Measurements from ENCODE around the gene KIF26B. TPM values are rescaled to one million over a fixed set of nuclear protein-coding genes. Genes with fewer than 3 reads are reported as not detected.

KIF26B gene
- total RNA-seq, 1 donor from 2014 or later = 0.32 TPM

DNA sequence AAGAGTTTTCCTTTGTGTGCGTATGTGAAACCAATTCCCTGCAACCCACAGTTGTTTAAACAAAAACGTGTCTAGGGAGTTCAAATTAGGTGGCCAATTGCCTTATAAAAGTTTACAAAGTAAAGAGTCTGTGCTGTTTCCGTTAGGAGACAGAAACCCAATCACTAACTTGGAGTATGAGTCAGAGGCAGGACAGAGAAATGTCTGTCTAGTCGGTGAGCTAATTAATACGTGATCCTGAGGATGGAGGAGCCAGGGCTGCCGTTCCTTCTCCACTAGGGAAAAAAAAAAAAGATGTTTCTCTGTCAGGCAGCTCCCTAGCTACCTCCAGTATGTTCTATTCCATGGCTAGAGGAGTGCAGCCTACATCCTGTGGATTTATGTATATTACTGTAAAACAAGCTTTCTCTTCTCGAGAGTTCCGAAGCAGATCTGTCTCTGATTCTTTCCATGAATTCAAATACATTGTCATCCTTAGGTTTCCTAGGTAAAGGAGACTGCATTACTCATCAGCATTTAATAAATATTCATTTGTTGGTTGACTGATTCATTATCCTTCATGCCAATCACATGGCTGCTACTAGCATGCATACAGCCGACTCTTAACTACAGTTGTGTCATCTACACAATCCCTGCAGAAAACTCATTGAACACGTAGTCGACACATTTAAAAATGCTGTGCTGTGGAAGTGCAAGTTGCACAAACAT is 430.6 kb downstream of the KIF26B start:
- no peak for DNase-seq (ENCODE audit: low spot score)

DNA sequence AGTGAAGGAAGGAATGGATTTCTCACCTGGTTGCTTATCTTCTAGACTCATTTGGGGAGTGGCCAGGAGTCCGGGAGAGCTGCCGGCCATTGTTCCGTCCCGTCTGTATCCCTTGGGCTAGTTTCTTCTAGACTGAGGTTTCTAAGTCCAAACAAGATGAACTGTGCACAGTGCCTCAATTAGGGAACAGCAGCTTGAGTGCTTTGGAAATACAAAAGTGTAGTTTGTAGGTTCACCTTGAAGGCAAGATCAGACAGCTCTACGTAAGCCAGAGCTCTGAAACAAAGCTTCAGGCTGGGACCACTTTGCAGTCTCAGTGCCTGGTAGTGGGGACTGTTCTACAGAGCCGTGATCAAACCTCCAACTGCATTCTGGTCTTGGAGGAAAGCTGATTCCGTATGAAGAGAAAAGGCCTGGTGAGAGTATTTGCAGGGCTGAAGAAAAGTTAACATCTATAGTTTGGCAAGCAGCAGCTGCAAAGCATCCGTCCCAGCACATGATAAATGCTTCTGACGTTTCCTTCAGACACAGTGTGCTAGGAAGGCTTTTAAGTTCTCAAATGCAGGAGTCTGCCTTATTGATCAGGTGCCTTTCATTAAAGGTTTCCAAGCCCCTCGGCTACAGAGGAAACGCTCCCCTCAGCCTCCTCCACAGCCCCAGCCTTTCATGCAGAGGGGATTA is 432.8 kb downstream of the KIF26B start:
- DNase-seq (ENCODE audit: low spot score) = no peak

DNA sequence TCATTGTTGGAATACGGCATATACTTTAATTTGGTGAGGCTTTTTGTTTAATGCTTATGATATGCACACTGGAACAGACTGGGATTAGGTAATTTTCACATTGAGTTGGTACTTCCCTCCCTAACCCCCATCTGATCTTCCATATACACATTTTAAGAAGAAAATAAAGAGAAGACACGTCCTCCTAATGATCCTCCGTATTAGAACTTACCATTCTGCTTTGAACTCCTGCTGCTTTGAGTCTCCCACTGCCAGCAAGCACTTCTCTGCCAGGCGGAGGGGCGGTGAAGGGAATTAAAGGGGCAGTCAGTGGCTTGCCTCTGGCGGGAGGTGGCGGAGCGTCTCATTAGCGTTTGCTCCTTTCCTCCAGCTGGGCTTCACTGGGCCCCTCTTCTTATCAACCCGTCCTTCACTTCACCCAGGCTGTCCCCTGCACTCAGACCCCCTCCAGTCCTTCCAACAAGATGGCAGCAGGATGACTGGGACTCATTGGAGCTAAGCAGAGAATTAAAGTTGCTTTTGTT is 433.4 kb downstream of the KIF26B start:
- no peak for DNase-seq (ENCODE audit: low spot score)

DNA sequence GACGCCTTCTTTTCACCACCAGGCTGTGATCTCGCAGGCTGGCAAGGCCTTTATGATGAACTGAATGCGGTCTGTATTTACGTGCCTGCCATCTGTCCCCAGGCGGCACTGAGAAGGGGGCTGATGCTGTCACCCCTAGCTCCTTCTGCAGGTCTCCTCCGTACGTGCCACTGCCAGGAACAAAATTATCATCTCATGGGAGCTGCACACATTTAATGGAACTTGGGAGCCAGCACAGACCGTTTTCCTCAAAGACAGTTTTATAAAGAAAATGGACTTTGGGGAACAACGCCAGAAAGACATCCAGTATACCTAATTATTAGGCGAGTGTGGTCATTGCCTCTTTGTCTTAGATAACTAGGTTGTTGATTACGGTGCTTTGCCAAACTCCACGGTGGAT is 434.5 kb downstream of the KIF26B start:
- no peak for DNase-seq (ENCODE audit: low spot score)

DNA sequence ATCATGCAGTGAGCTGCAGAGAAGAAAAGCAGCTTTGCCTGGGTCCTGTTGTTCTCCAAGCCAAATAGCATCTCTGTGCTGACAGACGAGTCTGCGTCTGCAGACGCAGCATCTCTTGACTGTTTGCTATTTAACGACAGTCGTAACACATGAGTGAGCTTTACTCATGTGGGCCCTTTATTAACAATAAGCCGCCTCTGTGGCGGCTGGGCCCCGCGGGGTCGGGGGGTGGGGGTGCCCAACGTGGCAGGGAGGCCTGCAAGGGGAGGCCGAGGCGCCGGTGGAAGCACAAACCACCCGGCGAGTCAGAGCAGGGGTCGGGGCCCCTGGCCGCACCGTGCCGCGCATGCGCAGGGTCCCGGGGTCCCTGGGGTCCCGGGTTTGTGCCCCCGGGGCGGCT is 435.1 kb downstream of the KIF26B start:
- DNase-seq (ENCODE audit: low spot score) = no peak

DNA sequence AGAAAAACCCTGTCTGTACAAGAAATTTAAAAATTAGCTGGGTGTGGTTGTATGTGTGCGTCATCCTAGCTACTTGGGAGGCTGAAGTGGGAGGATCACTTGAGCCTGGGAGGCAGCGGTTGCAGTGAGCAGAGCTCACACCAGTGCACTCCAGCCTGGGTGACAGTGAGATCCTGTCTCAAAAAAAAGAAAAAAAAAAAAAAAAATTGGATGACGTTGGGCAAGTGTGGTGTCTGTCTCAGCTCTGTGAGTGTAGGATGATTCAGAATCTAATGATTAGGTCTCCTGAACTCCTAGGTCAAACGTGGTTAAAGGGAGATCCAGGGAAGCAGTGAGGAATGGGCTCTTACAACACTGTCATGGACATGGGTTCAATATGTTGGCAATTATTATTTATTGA is 435.9 kb downstream of the KIF26B start:
- DNase-seq (ENCODE audit: low spot score) = no peak

DNA sequence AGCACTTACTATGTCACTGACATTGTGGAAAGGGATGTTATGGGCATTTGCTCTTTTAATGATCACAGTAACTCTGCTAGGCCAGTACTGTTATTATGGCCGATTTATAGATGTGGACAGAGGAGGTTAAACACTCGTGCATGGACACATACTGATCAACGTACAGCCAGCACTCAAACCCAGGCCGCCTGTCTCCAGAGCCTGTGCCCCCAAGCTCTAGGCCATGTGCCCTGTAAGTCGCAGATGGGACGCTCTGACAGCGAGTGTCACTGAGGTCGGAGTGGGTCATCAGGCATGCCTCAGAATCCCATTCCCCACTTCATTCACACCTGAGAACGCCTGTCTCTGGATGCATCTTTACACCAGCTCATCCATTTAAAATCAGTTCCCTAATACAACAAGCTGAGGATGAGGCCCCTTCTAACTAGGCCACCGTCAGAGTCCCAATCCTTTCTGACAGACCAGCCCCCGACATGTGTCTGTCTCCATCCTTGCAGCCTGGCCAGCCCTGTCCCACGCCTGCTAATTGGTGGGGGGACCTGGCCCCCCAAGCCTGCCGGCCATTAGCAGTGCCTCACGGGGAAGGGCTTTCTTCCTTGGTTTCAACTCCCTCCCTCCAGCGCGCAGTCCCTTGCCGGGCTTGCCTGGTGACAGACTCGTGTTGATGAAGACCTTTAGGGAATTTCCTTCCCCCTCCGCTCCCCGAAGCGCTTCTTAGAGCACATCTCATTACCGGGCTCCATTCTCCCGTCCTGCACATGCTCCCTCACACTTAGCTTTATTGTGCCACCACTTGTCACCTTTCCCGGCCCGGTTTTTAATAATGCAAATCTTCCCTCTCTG is 436.8 kb downstream of the KIF26B start:
- DNase-seq (ENCODE audit: low spot score) = no peak

DNA sequence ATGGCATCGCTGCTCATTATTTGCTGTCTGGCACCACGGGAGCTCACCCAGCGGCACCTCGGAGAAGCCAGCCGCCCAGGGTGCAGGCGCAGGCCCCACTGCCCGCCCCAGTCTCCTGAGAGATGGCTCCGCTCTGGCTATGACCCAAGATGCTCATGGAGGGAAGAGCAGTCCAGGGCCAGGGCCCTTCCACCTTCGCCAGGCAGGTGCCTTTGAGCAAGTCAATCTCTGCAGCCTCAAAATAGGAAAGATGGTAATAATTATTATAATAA is 437.3 kb downstream of the KIF26B start:
- DNase-seq (ENCODE audit: low spot score) = no peak

DNA sequence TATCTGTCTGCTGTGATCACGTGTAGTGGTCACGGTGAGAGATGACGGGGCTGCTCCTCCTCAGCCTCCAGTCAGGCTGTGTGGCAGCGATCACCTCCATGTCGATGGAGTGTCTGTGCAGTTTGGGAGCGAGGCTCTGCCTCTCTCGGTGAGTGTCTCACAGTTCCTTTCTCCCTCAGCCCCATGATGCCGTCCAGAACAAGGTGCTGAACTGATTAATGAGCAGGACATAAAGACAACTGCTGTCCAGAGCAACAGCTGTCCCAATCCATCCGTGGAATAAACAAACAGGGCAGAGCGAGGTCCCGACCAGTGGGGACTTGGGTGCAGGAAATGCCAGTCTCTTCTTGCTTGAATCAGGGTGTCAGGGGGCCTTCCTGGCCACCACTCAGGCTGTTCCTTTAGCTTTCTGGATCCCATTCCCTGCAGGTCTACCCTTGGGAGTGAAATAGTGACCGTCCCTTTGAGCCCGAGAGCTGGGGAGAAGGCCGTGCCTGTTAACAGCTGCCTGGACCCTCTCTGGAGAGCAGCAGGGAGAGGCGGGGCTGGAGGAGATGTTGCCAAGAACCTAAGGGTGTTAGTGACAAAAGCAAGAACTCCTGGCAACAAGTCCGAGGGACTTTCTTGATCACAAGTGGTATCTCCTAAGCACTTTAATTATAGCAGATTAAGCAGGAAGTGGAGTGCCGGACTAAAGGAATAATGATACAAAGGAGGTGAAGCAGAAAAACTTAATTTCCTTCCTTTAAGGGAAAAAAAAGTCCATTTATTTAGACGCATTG is 443.9 kb downstream of the KIF26B start:
- no peak for DNase-seq (ENCODE audit: low spot score)

DNA sequence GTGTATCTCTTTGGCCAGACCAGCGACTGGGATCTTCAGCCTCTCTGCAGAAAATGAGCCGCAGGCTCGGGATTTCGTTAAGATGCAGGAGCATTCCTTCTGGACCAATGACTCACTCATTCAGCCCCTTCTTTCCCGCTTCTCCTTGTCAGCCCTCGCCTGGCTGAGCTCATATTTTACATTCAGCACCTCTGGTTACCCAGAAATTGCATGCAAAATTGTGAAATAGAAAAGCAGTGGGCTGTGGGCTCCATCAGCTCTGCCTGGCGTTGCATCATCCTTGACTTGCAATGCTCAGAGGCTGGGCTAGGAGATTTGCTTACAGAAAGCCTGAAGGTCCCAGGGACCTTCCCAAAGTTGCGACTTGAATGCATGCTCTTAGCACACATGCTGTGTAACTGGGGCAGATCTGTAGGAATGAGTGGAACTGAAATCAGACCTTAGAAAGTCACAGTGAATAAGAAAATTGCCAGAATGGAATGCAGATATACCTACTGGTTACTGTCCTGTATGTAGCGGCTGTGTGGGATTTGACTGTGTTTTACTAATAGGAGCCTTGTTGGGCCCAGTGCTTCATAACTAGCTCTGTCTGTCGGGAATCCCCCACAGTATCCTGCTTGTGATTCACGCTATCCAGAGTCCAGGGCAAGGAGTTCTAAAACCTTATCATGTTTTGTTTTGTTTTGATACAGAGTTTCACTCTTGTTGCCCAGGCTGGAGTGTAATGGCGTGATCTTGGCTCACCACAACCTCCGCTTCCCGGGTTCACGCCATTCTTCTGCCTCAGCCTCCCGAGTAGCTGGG is 444.8 kb downstream of the KIF26B start:
- DNase-seq (ENCODE audit: low spot score) = no peak

DNA sequence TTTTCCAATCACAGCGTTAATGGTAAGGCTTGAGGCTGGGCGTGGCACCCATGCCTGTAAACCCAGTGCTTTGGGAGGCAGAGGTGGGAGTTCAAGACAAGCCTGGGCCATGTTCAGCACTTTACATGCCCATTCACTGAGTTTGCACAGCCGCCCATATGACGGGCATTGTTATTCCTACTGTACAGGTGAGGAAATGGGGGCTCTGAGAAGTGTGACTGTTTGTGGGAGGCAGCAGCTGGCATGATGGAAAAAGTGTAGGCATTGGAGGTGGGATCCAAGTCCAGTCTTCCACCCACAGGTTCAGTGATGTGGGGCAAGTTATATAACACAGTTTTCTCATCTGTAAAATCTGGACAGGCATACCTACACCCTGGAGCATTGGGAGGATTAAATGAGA is 445.9 kb downstream of the KIF26B start:
- DNase-seq (ENCODE audit: low spot score) = no peak

DNA sequence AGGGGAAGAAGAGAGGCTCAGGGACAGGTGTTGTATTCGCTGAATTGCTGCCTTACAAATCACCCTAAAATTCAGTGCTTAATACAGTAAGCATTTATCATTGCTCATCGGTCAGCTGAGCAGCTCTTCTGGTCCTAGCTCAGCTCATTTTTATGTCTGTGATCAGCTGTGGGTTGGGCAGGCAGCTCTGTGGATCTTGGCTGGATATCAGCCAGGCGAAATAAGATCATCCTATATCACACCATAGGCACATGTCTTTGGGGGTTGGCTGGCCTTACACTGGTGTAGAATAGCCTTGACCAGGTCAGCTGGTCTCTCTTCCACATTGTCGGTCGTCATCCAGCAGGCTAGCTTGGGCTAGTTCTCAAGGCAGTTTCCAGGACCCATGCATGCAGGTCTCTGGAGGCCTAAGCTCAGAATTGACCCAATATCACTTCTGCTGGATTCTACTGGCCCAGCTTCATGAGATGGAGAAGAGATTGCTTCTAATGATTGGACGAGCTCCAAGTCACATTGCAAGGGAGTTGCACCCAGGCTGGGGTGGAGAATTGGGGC is 448.6 kb downstream of the KIF26B start:
- no peak for DNase-seq (ENCODE audit: low spot score)

DNA sequence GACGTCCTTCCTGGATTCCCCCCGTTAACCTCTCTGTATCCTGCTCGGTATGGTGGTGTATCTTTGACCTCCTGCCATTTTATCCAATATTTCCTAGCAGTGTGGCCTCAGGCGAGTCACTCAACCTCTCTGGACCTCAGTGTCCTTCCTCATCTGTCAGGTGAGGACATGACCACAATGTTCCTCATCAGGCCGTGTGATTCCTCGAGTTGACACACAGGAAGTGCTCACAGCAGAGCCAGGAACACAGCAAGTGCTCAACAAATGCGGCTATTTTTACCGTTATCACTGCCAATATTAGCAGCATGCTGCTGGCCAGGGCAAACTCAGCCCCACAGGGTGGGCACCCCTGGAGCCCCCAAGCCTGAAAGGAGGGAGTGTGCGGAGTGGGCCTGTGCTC is 450.2 kb downstream of the KIF26B start:
- DNase-seq (ENCODE audit: low spot score) = no peak

DNA sequence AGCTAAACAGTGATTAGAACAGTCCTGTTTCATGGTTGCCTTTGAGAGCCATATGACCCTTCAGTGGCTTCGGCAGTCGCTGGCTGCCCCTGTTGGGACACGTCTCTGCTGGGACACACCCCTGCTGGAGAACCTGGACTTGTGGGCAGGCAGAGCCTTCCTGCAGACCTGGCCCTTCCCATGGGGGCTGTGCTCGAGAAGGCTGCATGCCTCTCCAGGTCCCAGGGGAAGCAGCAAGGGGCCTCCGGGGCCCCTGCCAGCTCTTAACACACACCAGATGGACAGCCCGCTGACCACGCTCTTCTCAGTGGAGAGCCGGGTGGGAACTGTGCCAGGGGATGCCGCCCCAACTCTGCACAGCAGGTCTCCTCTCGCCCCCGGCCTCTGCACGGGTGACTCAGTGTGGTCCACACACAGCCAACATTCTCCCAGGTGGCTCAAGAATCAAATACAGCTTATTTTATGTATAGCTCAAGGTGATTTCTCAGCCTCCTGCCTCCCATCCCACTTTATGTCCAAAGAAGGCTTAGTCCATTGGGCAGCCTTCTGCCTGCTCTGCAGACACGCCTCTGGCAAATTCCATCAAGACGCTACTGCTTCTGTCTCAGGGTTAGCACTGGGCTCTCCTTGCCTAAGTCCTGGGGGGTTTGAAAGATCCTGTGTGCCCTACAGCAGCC is 450.8 kb downstream of the KIF26B start:
- no peak for DNase-seq (ENCODE audit: low spot score)

DNA sequence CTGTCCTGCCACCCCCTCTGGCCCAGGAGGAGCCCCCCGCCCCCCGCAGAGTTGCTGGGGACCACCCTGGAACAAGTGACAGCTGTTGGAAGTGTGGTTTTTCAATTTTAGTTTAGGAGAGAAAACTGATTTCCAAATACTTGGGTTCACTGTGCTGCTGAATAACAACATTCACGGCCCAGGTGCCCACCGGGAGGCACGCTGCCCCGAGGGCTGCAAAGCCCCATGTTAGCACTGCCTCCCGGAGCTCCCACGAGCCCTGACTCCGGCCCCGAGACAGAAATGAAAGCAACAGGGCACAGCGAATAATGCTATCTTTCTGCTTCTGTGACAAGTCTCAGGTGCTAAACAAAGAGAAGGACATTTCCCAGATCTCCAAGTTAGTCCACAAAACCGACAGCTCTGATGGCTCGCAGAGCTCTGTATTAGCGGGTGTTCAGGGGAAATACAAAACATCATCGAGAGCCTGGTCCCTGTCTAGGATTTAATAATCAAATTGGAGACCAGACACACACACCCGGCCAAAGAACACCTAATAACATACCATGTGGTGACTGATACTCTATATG is 451.5 kb downstream of the KIF26B start:
- no peak for DNase-seq (ENCODE audit: low spot score)

DNA sequence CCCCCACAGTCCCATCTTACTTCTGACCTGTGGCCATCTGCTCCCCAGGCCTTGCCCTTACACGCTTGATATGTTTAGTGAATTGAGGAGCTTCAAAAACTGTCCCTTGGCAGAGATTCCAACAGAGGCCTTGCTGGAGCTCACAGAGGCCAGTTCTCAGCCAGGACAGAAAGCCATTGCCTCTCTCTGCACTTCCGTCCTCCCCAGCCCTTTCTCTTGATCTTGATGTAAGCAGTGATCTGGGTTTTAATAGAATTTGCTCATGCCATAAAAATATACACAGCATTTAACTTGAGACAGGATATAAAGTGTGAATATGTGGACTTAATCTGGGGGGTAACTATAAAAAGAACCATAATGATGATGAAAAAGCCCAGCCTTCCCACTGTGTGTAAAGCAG is 453.5 kb downstream of the KIF26B start:
- DNase-seq (ENCODE audit: low spot score) = no peak

DNA sequence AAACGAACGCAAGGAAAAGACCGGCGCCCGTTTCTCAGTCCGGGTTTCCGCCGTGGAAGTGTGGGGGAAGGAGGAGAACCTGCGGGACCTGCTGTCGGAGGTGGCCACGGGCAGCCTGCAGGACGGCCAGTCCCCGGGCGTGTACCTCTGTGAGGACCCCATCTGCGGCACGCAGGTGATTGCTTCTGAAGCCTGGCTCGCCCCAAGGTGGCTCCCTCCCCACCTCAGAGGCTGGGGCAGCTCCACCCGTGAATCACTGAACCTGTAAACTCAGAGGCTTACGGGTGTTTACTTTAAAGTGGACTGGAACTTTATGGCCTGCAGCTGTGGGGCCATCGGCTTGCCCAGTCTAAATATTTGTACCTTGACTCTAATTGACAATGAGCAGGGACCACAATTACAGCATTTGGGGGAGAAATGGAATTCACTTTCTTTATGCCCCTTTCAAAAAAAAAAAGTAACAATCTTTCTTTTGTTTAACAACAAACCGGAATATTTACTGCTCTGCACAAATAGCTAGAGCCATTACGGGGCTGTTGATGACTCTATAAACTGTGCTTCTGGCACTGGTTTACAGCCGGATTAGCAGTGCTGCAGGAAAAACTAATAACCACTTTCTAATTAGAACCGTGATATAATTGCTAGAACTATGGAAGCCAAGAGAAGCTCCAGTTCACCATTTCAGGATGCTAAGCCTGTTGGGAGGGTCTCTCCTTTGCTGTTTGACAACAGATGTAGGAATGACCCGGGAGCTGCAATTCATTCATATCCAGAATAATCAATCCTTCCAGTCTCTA is 454.8 kb downstream of the KIF26B start:
- no peak for DNase-seq (ENCODE audit: low spot score)

DNA sequence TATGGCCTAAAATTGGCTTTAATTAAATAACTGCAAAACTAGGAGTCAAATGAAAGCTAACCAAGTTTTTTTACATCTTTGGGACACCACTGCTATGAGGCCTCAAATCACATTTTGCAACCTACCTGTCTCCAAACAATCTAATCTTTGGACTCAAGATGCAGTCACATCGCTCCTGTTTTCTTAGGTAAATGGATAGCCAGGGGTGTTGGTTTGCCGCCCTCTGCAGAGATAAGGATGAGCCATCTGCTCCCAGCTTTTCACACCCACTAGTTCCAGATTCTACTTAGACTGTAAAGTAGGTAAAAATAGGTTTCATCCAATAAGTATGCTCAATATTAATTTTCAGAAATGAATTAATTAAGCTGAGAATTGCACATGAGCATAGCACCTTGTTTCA is 456.5 kb downstream of the KIF26B start:
- no peak for DNase-seq (ENCODE audit: low spot score)

DNA sequence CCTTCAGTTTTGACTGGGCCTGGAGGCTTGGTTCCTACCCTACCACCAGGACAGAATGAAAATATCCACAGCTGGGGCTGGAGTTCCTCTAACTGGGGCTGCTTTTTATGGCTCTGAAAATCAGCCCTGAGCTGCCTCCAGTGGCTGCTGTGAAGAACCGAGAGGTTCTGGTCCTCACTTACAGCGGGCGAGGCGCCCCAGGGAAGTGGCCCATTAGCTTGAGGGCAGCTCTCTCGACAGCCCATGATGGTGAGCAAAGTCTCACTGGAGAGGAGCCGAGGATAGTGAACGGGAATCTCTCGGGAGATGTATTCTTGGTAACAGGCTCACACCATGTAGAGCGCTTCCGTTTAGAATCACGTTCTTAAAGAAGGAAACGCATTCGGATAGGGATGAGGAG is 459.7 kb downstream of the KIF26B start:
- DNase-seq (ENCODE audit: low spot score) = no peak
